ENCODE measurements around the gene SGK1. TPM values are rescaled to one million over a fixed set of nuclear protein-coding genes. Genes with fewer than 3 reads are reported as not detected.

The SGK1 gene
- total RNA-seq, 1 experiment from 2014 or later = 23.2 TPM

DNA sequence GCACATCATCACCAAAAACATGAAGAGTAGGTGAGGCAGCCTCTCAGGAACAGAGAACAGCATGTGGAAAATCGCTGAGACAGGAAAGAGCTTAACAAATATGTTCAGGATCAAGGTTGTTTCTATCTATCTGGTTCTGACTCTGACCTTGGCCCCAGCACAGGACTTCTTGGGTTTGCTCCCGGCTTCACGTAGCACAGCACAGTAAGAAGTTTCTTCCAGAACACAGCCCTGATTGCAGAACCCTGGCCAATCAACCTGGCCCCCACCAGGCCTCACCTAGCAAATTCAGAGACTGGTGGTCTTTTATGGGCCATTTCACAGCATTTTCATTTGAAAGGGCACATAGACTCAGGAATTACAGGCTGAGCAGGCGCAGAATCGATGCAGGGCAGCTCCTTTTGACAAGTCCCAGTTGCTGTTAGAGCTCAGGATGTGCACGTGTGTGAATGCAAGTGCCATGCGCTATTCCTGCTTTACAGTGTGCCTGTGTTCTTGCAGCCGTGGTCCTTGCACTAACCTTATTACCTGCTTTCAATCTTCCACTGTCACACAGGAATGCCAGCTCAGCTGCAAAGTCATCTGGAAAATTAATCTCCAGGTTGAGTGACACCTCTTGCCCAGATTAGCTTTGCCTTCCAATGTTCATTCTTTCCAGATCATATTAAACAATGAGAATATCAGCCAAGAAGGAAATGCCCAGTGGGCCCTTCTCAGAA, 165.0 kb downstream of the SGK1 start:
- H3K4me1 Mint-ChIP-seq = peaks cover 17% of the 10 kb centered on the region
- TF ChIP-seq OVOL2 (CRISPR knock-in tag; IDR thresholded peaks at IDR 0.05; ENCODE audit: borderline replicate concordance) (no peak), JAZF1 (CRISPR knock-in tag; IDR thresholded peaks at IDR 0.05) (no peak)
- DNase-seq (ENCODE audit: low spot score) (no peak), ATAC-seq (peak; percentile 50)
- ChIA-PET CTCF (interaction anchor here (0.7 to 1.3 kb wide), 4 partner anchors 29 to 788 kb away, joined by 3 to 8 read pairs (median 4); no protein-coding TSS in a partner anchor), POLR2A (no interaction called here)
- no peaks in the 10 kb centered on the region for H3K36me3 Mint-ChIP-seq
- H3K27ac Mint-ChIP-seq = no peak overlapping the region
- H3K9me3 Mint-ChIP-seq = no peaks in the 10 kb centered on the region
- no peak overlapping the region for H3K4me3 Mint-ChIP-seq
- H3K27me3 Mint-ChIP-seq (ENCODE audit: low read depth) = no peaks in the 10 kb centered on the region

DNA sequence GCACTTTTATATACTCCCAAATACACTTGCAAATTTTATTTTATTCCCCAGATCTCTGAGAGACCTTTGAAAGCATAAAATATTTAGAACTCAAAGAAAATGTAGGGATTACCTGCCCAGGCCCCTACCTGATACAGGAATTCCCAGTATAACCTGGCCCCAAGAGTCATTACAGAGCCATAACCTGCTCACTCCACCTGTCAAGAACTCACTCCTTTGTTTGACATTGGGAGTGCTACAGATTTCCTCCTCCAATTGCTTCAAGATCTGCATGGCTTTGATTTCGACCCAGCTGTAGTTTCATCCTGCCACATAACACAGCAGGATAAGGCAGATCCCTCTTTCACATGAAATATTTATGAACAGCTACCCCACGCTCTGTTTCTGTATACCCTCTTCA, 169.3 kb downstream of the SGK1 start:
- POLR2A ChIA-PET = no interaction called here
- ATAC-seq = no peak
- CTCF ChIA-PET = interaction anchor here (0.8 kb wide), 1 partner anchor 25 kb away, joined by 3 read pairs; no protein-coding TSS in a partner anchor
- Mint-ChIP-seq H3K27me3 (ENCODE audit: low read depth) (no peaks in the 10 kb centered on the region), H3K36me3 (no peaks in the 10 kb centered on the region), H3K9me3 (no peaks in the 10 kb centered on the region), H3K4me3 (no peak overlapping the region), H3K4me1 (peaks cover 31% of the 10 kb centered on the region), H3K27ac (no peak overlapping the region)
- TF ChIP-seq, protein P1, sequence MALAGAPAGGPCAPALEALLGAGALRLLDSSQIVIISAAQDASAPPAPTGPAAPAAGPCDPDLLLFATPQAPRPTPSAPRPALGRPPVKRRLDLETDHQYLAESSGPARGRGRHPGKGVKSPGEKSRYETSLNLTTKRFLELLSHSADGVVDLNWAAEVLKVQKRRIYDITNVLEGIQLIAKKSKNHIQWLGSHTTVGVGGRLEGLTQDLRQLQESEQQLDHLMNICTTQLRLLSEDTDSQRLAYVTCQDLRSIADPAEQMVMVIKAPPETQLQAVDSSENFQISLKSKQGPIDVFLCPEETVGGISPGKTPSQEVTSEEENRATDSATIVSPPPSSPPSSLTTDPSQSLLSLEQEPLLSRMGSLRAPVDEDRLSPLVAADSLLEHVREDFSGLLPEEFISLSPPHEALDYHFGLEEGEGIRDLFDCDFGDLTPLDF (CRISPR knock-in tag; IDR thresholded peaks at IDR 0.05) = no peak
- no peak for TF ChIP-seq PRRX2 (CRISPR knock-in tag; IDR thresholded peaks at IDR 0.05)
- no peak for TF ChIP-seq ESRRA (CRISPR knock-in tag; IDR thresholded peaks at IDR 0.05; ENCODE audit: borderline replicate concordance)
- TF ChIP-seq ZBTB21 (CRISPR knock-in tag; IDR thresholded peaks at IDR 0.05; ENCODE audit: borderline replicate concordance) = no peak
- TF ChIP-seq JAZF1 (CRISPR knock-in tag; IDR thresholded peaks at IDR 0.05) = no peak
- no peak for TF ChIP-seq ZNF219 (CRISPR knock-in tag; IDR thresholded peaks at IDR 0.05; ENCODE audit: borderline replicate concordance)
- DNase-seq (ENCODE audit: low spot score) = no peak

DNA sequence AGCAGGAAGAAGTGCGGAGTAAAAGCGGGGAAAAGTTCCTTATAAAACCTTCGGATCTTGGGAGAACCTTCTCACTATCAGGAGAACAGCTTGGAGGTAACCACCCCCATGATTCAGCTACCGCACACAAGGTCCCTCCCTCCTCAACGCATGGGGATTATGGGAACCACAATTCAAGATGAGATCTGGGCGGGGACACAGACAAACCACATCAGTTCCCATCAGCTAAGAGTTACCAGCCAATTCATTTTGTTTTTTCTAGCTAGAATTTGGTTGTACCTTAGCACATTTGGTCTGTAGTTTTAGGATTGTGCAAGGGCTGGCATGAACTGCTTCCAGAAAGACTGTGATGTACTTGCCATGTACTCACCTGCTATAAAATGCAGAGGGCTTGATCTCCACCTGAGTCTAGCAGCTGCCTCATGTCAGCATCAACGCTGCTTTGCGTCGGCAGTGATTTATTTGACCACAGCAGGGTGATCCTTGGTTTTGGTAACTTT, 170.8 kb downstream of the SGK1 start:
- H3K4me3 Mint-ChIP-seq = no peak overlapping the region
- H3K9me3 Mint-ChIP-seq = no peaks in the 10 kb centered on the region
- CTCF ChIA-PET = no interaction called here
- DNase-seq (ENCODE audit: low spot score) (no peak), ATAC-seq (no peak)
- POLR2A ChIA-PET = no interaction called here
- no peaks in the 10 kb centered on the region for H3K36me3 Mint-ChIP-seq
- H3K27ac Mint-ChIP-seq = no peak overlapping the region
- TF ChIP-seq GTF2I (CRISPR knock-in tag; conservative IDR thresholded peaks at IDR 0.05) (no peak), ZNF423 (CRISPR knock-in tag; IDR thresholded peaks at IDR 0.05) (no peak), FOXP1 (CRISPR knock-in tag; IDR thresholded peaks at IDR 0.05; ENCODE audit: borderline replicate concordance) (no peak), TEAD1 (CRISPR knock-in tag; IDR thresholded peaks at IDR 0.05) (no peak)
- H3K27me3 Mint-ChIP-seq (ENCODE audit: low read depth) = no peaks in the 10 kb centered on the region
- H3K4me1 Mint-ChIP-seq = peaks cover 22% of the 10 kb centered on the region

DNA sequence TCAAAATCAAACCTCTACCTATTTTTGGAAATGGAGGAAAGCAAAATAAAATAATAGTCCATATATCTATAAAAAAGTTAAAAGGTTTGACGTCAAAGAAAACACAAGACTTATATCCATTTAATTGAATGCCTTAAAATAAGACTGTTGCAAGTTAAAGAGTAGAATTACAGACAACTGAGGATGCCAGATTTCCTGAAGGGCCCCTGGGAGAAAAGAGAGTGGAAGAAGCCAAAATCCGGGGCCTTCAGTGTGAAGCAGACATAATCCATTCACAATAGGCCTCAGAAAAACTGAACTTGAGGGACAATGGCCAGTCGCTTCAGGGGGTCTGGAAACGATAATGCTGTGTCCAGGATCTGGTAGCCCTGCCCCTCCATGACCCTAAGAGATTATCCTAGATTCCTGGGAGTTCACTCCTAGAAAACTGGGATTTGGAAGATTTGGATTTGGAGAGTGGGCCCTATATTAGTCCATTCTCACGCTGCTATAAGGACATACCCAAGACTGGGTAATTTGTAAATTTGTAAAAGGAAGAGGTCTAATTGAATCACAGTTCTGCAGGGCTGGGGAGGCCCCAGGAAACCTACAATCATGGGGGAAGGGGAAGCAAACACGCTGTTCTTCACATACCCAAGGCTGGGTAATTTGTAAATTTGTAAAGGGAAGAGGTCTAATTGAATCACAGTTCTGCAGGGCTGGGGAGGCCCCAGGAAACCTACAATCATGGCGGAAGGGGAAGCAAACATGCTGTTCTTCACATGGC, 171.5 kb downstream of the SGK1 start:
- H3K27ac Mint-ChIP-seq = no peak overlapping the region
- ChIA-PET POLR2A (no interaction called here), CTCF (interaction anchor here (0.6 to 1.5 kb wide), 6 partner anchors 23 to 794 kb away, joined by 3 to 6 read pairs (median 4); no protein-coding TSS in a partner anchor)
- TF ChIP-seq, protein P2, sequence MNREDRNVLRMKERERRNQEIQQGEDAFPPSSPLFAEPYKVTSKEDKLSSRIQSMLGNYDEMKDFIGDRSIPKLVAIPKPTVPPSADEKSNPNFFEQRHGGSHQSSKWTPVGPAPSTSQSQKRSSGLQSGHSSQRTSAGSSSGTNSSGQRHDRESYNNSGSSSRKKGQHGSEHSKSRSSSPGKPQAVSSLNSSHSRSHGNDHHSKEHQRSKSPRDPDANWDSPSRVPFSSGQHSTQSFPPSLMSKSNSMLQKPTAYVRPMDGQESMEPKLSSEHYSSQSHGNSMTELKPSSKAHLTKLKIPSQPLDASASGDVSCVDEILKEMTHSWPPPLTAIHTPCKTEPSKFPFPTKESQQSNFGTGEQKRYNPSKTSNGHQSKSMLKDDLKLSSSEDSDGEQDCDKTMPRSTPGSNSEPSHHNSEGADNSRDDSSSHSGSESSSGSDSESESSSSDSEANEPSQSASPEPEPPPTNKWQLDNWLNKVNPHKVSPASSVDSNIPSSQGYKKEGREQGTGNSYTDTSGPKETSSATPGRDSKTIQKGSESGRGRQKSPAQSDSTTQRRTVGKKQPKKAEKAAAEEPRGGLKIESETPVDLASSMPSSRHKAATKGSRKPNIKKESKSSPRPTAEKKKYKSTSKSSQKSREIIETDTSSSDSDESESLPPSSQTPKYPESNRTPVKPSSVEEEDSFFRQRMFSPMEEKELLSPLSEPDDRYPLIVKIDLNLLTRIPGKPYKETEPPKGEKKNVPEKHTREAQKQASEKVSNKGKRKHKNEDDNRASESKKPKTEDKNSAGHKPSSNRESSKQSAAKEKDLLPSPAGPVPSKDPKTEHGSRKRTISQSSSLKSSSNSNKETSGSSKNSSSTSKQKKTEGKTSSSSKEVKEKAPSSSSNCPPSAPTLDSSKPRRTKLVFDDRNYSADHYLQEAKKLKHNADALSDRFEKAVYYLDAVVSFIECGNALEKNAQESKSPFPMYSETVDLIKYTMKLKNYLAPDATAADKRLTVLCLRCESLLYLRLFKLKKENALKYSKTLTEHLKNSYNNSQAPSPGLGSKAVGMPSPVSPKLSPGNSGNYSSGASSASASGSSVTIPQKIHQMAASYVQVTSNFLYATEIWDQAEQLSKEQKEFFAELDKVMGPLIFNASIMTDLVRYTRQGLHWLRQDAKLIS (CRISPR knock-in tag; IDR thresholded peaks at IDR 0.05; ENCODE audit: borderline replicate concordance) = no peak
- no peak for DNase-seq (ENCODE audit: low spot score)
- H3K4me1 Mint-ChIP-seq = peaks cover 22% of the 10 kb centered on the region
- no peak overlapping the region for H3K4me3 Mint-ChIP-seq
- no peaks in the 10 kb centered on the region for H3K27me3 Mint-ChIP-seq (ENCODE audit: low read depth)
- H3K9me3 Mint-ChIP-seq = no peaks in the 10 kb centered on the region
- H3K36me3 Mint-ChIP-seq = no peaks in the 10 kb centered on the region
- no peak for ATAC-seq
